ENCODE results near the gene SLC22A24. TPM values are rescaled to one million over a fixed set of nuclear protein-coding genes. Genes with fewer than 3 reads are reported as not detected.

The SLC22A24 gene
- total and polyA plus RNA-seq, 2 donors (not counting 1 experiment from before 2014, with no cell fraction given): not detected

DNA sequence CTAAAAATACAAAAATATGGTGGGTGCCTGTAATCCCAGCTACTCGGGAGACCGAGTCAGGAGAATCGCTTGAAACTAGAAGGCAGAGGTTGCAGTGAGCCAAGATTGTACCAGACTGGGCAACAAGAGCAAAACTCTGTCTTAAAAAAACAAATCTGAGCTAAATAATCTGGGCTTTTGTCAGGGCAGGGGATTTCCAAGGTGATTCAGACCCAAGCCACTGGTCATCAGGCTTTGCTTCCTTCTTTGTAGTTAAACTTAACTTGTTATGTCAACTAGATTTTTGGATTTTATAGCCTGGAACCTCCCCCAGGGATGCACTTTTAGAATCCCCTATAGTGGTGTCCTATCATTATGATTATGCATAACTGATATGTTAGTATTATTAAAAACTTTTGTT is 101.4 kb downstream of the SLC22A24 start:
- no peaks in the 10 kb centered on the region for H3K27me3 ChIP-seq (ENCODE audit: control insufficient read depth, insufficient read depth, low read length)

DNA sequence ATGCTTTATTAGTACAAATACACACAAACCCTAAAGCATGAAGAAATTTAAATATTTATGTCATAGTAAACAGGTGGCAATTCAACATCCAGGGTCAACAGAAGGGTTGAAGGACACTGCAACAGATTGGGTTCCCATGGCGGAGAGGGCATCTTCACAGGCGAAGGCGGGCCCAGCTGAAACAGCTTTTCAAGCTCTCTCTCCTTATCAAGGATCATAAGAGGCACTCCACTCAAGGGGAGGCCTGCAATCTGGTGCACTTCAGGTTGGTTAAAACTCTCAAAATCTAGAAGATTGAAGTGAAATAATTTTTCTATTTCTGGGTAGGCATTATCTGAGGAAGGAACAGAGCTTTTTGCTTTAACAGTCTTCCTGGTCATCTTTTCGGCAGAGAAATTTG is 111.6 kb downstream of the SLC22A24 start:
- Histone ChIP-seq H3K79me2 (ENCODE audit: control insufficient read depth, insufficient read depth, low read length) (no peaks in the 10 kb centered on the region), H3K9me3 (ENCODE audit: control insufficient read depth, insufficient read depth, low read depth, low read length) (no peaks in the 10 kb centered on the region), H2AFZ (ENCODE audit: low read length) (no peak overlapping the region), H3K27ac (ENCODE audit: insufficient read depth, low read length) (no peak overlapping the region), H3K36me3 (ENCODE audit: control insufficient read depth, insufficient read depth, low read length) (no peaks in the 10 kb centered on the region), H4K20me1 (ENCODE audit: control insufficient read depth, extremely low read depth, insufficient read depth, low read length) (no peaks in the 10 kb centered on the region), H3K9ac (ENCODE audit: insufficient read depth, low read length) (no peak overlapping the region), H3K27me3 (ENCODE audit: control insufficient read depth, insufficient read depth, low read length) (no peaks in the 10 kb centered on the region), H3K4me1 (ENCODE audit: control insufficient read depth, extremely low read depth, insufficient read depth, low read length) (no peaks in the 10 kb centered on the region), H3K4me3 (replicated peaks in 1 of 4; ENCODE audit: control extremely low read depth in 1 of 4, insufficient read depth in 1 of 4, low read depth in 3 of 4, low read length in 4 of 4) (no peak overlapping the region), H3K4me2 (ENCODE audit: extremely low read depth, insufficient read depth, low read length) (no peak overlapping the region)
- no peak for DNase-seq (ENCODE audit: low read depth in 2 of 2)
- TF ChIP-seq, protein P1, sequence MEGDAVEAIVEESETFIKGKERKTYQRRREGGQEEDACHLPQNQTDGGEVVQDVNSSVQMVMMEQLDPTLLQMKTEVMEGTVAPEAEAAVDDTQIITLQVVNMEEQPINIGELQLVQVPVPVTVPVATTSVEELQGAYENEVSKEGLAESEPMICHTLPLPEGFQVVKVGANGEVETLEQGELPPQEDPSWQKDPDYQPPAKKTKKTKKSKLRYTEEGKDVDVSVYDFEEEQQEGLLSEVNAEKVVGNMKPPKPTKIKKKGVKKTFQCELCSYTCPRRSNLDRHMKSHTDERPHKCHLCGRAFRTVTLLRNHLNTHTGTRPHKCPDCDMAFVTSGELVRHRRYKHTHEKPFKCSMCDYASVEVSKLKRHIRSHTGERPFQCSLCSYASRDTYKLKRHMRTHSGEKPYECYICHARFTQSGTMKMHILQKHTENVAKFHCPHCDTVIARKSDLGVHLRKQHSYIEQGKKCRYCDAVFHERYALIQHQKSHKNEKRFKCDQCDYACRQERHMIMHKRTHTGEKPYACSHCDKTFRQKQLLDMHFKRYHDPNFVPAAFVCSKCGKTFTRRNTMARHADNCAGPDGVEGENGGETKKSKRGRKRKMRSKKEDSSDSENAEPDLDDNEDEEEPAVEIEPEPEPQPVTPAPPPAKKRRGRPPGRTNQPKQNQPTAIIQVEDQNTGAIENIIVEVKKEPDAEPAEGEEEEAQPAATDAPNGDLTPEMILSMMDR (conservative IDR thresholded peaks at IDR 0.05 in 1 of 2, IDR thresholded peaks at IDR 0.05 in 1 of 2; ENCODE audit: low read depth in 1 of 2, low read length in 2 of 2): no peak
- no peak for TF ChIP-seq EZH2 (IDR thresholded peaks at IDR 0.05; ENCODE audit: low read length, missing control alignments)

More for the DNA sequence above, 101.4 kb downstream of the SLC22A24 start:
- H3K4me2 ChIP-seq (ENCODE audit: extremely low read depth, insufficient read depth, low read length): no peak overlapping the region
- no peaks in the 10 kb centered on the region for H4K20me1 ChIP-seq (ENCODE audit: control insufficient read depth, extremely low read depth, insufficient read depth, low read length)
- H3K27ac ChIP-seq (ENCODE audit: insufficient read depth, low read length): no peak overlapping the region
- DNase-seq (ENCODE audit: low read depth in 2 of 2): no peak
- H3K79me2 ChIP-seq (ENCODE audit: control insufficient read depth, insufficient read depth, low read length): no peaks in the 10 kb centered on the region
- H2AFZ ChIP-seq (ENCODE audit: low read length): no peak overlapping the region
- TF ChIP-seq, protein P1 (conservative IDR thresholded peaks at IDR 0.05 in 1 of 2, IDR thresholded peaks at IDR 0.05 in 1 of 2; ENCODE audit: low read depth in 1 of 2, low read length in 2 of 2): no peak
- TF ChIP-seq EZH2 (IDR thresholded peaks at IDR 0.05; ENCODE audit: low read length, missing control alignments): no peak
- H3K9ac ChIP-seq (ENCODE audit: insufficient read depth, low read length): no peak overlapping the region
- no peaks in the 10 kb centered on the region for H3K4me1 ChIP-seq (ENCODE audit: control insufficient read depth, extremely low read depth, insufficient read depth, low read length)
- no peaks in the 10 kb centered on the region for H3K9me3 ChIP-seq (ENCODE audit: control insufficient read depth, insufficient read depth, low read depth, low read length)
- H3K4me3 ChIP-seq (replicated peaks in 1 of 4; ENCODE audit: control extremely low read depth in 1 of 4, insufficient read depth in 1 of 4, low read depth in 3 of 4, low read length in 4 of 4): no peak overlapping the region
- no peaks in the 10 kb centered on the region for H3K36me3 ChIP-seq (ENCODE audit: control insufficient read depth, insufficient read depth, low read length)

Other genes with a start within 250 kb of the SLC22A24 start
- gene CHRM1, start 222.9 kb downstream of the SLC22A24 start, total RNA-seq: not detected in 2 replicates
- gene CHRM1, start 222.9 kb downstream of the SLC22A24 start, polyA plus RNA-seq: not detected in 2 replicates
- not detected in 2 replicates for gene SLC22A6, start 159.3 kb downstream of the SLC22A24 start, total RNA-seq
- gene SLC22A6, start 159.3 kb downstream of the SLC22A24 start, polyA plus RNA-seq: not detected in 2 replicates
- gene SLC22A8, start 128.4 kb downstream of the SLC22A24 start, total RNA-seq: not detected in 2 replicates
- gene SLC22A8, start 128.4 kb downstream of the SLC22A24 start, polyA plus RNA-seq: not detected in 2 replicates
- not detected in 2 replicates for gene SLC22A25, start 99.4 kb upstream of the SLC22A24 start, total RNA-seq
- not detected in 2 replicates for gene SLC22A25, start 99.4 kb upstream of the SLC22A24 start, polyA plus RNA-seq
- not detected in 2 replicates for gene SLC22A9, start 225.6 kb upstream of the SLC22A24 start, total RNA-seq
- gene SLC22A9, start 225.6 kb upstream of the SLC22A24 start, polyA plus RNA-seq: not detected in 2 replicates